GM19239 (cell line): Measurements from ENCODE around the gene TMEM250.
A peak's percentile ranks its signal among the peaks of the same experiment; 100 is the strongest.

Source experiments
- DNase-seq: peaks from one replicate; pipeline ENCODE4 v3.0.0; 2011; ENCODE audit warnings: low spot score; ENCODE audit not compliant: insufficient read length
- FAIRE-seq: peaks from 2 replicates; lab custom pipeline; 2011; peaks lifted over from hg19 to GRCh38; lab: Jason Lieb, UNC

The TMEM250 gene

DNA sequence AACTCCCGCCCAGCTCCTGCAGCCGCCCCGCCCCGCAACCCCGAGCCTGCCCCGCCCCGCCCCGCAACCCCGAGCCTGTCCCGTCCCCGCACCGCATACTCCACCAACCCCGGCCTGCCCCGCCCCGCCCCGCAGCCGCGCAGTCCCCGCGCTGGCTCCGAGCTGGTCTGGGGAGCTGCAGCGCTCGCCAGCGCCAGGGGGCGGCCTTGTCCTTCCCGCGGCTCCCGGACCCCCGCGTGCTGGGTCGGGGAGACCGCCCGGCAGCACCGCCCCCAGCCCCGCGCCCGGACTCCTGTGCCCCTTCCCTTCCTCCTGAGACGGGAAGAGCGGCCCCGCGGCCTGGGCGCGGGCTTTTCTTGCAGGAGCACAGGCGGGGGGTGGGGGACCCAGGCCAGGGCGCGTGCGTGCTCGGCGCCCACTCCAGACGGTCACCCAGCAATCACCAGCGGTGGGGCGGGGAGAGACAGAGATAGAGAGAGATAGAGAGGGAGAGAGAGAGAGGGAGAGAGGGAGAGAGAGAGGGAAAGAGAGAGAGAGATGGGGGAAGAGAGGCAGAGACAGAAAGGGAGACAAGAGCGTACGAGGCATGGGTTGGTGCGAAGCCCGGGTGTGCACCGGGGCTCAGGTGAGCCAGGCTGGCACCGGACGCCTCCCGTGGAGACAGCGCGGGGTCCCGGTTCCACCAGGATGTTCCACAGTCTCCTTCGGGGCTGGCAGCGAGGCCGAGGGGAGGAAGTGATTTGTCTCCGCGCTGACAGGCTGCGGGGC lies 14.7 kb upstream of the TMEM250 start:
- no peak for FAIRE-seq
- DNase-seq: no peak

DNA sequence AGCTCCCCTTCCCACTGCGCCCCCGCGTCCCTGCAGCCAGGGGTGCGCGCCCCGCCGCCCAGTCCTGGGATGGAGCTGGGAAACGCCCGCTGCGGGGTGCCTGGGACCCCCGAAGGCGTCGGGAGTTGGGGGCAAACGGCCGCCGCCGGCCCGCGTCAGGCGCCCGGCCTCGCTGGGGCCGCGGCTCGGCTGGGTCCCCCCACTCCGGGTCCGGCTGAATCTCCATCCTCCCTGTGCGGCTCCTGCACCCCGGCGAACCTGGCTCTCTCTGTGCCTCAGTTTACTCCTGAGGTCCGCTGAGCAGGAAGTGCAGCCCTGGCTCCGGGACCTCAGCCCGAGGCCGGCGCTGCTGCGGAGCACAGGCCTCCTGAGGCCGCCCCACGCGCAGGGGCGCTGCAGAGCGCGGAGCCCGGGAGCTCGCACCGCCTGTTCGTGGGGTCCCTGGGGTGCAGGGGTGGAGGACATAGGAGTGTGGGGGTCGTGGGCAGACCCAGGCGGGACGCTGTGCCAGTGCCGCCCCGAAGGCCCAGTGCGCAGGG lies 13.9 kb upstream of the TMEM250 start:
- no peak for FAIRE-seq

DNA sequence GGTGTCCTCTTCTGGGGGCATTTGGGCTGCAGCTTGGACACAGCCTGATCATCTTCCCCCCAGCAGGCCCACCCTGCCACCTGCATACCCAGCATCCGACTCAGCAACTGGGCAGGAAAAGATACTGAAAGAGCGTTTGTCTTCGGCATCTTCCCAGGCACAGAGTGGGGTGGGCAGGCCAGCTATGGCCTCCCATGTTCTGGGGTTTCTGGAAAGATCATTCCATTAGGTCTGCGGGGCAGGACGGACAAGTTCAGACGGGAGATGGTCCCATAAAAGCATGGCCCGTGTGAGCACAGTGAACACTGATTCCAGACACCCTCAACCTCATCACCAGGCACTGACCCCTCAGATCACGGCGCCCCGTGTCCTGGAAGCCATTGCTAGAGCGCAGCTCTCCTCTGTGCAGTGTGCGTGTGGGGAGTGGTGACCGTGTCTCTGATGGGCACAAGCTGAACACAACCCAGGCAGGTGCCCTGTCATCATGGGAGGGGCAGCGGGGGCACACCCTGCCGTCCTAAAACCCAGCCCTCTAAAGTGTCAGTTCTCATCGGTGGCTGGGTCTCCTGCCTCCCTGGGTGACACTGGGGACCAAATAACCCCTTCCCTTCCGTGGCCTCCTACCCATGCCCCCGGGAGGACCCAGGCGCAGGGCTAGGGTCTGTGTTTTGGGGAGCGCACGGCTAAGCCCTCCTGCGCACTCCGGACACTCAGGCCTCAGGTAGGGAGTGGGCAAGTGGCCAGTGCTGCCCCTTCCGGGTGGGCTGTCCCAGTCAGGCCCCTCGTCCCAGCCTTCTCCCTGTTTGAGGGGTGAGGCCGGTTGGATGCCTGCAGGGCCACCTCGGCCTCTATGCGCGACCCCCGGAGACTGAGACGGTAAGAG lies 13.2 kb upstream of the TMEM250 start:
- no peak for DNase-seq
- no peak for FAIRE-seq

More for the DNA sequence above, 13.9 kb upstream of the TMEM250 start:
- DNase-seq: no peak

DNA sequence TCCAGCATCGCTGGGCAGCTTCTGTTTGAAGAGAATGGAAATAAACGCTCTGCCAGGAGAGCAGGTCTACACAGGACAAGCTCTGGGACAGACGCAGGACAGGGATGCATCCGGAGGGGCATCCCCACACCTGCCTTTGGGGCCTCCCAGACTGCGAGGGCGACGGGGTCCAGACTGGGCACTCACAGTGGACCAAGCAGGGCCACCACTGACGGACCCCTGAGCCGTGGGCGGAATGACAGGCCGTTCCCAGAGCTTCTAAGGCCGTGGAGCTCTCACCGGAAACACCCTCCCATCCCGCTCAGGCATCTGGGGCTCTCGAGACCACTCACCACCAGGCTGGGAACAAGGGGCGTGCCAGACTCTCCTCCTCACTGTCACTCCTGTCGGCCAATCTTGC lies 10.5 kb upstream of the TMEM250 start:
- FAIRE-seq: no peak
- no peak for DNase-seq

DNA sequence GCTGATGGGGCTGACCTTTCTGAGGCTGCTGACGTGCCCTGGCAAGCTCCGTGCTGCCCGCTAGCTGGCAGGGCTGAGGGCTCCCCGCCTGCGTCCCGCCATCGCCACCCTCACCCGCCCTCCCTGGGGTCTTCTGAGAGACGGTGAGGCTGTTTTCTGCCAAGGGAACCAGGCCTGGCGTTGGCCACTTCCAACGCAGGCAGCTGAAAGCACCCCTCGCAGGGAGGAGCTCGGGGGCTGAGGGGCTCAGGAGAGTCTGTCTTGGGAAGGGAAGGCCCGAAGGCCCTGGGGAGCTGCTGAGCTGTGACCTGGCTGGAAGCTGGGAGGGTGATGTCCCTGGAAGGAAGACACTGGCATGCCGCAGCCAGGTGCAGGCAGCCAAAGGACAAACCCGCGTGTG lies 9.8 kb upstream of the TMEM250 start:
- FAIRE-seq: no peak
- no peak for DNase-seq

DNA sequence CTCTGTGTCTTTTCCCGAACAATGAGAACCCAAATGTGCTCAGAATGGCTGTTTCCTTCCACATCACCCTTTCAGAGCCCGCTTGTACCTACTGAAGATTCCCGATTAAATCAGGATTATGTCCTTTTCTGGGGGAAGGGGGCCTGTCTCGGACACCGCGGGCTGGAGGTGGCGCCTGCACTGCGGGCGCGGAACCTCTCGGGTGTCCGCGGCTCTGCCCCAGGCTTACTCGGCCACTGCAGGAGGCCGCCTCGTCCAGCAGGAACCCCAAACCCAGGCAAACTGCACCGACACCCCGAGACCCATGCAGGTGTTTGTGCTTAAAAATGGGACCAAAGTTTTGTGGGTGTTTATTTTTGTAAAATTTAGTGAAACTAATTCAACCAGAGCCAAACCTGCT lies 8.6 kb upstream of the TMEM250 start:
- no peak for FAIRE-seq
- no peak for DNase-seq

DNA sequence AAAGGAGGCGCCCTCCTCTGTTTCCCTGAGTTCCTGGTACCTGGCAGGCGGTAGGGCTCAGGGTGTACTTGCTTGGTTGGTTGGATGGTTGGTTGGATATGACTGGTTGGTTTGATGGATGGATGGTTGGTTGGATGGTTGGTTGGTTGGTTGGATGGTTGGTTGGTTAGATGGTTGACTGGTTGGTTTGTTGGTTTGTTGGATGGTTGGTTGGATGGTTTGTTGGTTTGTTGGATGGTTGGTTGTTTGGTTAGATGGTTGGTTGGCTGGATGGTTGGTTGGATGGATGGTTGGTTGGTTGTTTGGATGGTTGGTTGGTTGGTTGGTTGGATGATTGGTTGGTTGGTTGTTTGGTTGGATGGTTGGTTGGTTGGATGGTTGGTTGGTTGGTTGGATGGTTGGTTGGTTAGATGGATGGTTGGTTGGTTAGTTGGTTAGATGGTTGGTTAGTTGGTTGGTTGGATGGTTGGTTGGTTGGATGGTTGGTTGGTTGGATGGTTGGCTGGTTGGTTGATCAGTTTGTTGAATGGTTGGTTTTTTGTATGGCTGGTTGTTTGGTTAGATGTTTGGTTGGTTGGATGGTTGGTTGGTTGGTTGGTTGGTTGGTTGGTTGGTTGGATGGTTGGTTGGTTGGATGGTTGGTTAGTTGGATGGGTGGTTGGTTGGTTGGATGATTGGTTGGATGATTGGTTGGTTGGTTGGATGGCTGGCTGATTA lies 6.5 kb upstream of the TMEM250 start:
- DNase-seq (no peak), FAIRE-seq (no peak)

DNA sequence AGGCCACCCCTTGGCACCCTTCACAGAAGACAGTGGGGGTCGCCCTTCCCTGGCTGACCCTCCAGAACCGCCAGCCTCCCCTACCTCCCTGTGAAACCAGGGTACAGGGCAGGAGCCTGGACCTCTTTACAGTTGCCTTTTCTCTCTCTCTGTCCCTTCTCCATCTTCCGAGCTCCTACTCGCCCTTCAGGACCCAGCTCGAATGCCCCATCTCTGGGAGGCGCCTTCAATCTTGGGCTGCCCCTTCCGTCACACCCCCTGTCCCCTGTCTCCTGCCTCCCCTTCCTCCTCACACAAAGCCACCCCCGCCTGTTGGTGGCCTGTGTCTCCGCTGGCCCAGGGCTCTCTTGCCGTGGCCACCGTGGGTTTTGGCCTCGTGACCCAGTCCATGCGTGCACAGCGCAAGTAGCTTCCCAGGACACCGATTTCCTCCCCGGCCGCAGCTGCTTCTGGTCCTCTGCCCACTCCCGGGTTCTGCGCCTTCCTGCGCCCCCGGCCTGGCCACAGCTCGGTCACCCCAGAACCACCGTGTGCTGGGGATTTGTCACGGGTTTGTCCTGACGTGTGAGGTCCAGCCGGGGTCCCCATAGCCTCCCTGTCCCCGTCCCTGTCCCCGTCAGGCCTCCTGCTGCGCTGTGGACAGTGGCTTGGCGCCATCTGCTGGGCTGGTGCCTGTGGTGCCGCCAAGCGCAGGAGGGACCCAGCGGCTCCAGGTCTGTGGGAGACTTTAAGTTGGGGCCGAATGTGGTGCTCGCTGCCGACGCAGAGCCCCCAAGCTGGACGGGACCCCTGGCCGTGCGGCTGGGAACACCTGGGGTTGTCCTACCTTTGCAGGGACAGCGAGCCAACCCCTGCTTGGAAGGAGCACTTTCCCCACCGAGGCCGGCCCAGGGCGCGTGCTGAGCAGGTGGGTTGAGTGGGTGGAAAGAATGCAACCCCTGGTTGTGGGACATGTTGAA lies 4.0 kb upstream of the TMEM250 start:
- FAIRE-seq (peak; percentile 21), DNase-seq (peak; percentile 87)

DNA sequence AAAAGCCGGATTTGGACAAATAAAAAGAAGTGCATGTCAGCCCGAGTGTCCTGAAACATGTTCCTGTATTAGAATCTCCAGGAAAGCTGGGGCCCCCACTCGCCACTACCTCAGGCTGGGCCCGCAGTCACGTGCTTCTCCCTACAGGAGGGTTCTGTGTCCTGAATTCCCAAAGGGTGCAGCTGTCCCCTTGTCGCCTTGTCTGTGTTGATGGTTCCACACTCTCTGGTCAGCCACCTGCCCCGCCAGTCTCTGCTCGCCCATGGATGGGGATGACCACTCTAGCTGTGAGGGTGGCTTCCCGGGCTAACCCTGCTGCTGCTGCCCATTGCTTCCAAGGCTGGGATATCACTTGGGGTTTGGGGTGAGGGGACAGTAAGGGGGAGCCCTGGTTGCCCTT lies 3.1 kb upstream of the TMEM250 start:
- DNase-seq (no peak), FAIRE-seq (no peak)

DNA sequence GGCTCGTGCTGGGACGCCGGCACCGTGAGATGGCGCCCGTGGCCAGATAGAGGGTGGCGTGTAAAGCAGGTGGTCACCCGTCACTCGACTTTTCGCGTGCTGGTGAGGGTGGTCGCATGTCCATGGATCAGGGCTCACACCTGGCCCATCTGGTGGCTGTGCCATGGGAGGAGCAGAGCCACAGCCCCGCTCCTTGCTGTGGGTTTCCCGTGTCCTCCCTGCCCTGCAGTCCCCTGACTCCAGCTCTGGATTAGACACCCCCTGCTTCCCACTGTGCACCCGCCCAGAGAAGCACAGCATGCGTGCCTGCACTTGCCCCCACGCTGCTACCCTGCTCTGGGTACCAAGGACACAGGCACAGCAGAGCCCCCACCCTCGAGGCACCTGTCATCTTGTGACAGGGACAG lies 1.8 kb upstream of the TMEM250 start:
- no peak for FAIRE-seq

DNA sequence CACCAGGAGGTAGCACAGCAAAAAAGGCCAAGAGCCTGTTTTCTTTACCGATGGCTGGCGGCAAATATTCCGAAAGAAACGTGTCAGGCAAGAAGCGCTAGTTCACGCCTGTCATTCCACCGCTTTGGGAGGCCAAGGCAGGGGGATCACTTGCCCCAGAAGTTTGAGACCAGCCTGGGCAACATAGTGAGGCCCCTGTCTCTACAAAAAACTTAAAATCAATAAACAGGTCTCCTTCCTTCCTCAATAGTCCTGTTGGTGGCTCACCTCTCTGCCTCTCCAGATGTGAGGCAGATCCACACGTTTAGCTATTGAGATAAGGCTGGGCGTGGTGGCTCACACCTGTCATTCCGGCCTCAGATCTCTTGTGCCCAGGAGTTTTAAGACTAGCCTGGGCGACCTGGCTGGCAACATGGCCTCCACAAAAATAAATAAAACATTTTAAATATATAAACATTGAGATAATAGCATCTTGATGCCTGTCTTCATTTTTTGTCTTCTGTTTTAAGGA lies 1.3 kb upstream of the TMEM250 start:
- no peak for DNase-seq
- FAIRE-seq: no peak

More for the DNA sequence above, 1.8 kb upstream of the TMEM250 start:
- DNase-seq: no peak

DNA sequence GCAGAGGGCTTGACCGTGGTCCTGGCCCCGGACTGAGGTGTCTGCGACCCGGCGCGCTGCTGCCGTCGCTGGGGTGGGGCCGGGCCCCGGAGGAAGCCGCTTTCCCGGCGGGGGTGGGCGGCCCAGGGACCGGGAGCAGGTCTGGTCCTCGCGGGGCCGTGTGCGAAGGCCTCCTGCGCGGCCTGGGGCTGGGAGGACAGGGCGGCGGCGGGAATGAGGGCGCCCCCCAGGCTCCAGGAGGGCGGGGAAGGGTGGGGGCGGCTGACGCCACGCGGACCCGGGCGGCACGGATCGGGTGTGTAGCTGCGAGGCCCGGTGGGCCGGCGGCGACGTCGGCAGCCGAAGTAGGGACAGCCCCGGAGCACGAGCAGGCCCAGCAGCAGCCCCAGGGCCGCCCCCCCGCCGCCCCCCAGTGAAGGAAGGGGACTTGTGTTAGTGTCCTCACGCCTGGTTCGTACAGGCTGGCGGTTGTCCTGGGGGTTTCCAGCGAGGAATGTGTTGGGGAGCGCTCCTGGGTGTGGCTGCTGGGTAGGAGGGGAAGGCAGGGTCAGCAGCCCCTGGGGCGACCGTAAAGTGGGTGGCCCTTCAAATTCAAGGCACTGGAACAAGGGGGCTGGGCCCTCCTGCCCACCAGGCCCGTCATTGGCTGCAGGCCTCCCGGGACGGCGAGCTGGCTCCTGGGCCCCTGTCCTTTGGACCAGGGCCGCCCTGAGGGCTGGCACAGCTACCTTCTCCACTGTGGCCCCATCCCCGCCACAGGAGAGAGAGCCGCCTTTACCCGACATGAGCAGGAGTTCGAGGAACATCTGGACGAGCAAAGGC lies 597 bp upstream of the TMEM250 start:
- FAIRE-seq (peak; percentile 21), DNase-seq (no peak)

DNA sequence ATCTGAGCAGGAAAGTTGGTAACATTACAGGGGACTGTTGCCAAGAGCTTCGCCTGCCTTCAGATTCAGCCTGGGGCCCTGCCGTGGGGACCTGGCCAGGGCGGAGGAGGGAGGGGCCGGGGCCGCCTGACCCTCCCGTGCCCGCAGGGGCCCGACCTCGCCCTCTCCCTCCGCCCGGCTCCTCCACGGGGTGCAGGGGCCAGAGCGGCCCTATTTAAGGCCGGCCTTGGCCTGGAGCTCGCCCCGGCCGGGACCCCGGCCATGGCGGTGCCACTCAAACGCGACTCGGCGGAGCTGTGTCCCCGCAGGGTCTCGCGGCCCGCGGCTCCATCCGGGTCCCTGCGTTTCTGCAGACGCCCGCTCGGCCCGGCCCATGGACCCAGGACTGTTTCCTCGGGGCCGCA lies 757 bp downstream of the TMEM250 start:
- FAIRE-seq: no peak
- no peak for DNase-seq

DNA sequence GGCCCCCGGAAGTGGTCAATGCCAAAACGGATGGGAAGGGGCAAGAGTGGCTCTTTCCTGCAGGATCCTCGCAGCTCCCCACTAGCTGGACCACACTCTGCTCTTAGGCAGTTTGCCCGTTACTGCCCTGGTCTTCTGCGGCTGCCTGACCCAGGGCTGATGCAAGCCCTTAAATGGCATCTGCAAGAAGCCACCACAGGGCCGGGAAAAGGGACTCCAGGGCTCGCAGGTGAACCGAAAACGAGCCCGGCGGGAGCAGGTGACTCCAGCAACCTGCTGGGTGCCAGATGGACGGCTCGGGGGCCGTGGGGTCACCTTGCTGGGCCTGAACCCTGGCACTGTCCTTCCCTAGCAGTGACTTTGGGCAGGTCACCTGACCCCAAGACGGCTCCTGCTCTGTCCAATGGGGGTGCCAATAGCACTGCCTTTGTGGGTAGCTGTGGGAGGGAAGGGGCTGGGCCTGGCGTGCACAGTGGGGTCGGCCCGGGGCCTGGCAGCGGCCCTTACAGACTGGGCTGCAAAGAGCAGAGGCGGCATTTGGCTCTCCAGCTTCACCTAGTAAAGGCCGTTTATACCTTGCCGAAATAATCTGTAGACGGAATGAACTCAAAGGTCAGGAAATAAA lies 1.3 kb downstream of the TMEM250 start:
- FAIRE-seq (peak; percentile 84), DNase-seq (no peak)

DNA sequence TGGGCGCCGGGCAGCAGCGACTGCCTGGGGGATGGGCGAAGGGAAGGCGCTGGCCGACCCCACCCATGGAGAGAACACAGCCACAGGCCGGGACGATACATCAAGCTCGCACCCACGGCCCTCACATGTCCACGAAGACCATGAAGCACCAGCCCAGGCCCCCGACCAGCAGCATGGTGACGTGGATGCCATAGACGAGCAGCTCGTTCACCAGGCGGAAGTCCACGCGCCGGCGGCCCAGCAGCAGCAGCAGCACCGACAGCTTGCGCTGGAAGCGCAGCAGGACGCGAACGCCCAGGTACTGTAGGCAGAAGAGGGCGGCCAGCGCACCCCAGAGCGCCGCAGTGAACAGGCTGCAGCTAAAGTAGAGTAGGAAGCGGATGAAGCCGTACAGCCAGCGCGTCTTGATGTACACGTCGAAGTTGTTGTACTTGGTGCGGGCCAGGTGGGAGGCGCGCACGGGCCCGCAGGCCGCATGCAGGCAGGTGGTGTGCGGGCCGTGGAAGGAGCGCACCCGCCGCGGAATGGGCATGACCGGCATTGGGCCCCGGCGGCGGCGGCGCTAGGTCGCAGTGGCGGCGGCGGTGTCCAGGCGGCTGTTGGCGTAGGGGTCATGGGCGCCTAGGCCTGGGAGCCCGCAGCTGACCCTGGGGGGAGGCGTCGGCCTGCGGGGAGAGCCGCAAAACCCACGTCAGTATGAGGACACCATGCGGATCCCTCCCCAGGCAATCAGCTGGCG lies 2.1 kb downstream of the TMEM250 start:
- DNase-seq: no peak

DNA sequence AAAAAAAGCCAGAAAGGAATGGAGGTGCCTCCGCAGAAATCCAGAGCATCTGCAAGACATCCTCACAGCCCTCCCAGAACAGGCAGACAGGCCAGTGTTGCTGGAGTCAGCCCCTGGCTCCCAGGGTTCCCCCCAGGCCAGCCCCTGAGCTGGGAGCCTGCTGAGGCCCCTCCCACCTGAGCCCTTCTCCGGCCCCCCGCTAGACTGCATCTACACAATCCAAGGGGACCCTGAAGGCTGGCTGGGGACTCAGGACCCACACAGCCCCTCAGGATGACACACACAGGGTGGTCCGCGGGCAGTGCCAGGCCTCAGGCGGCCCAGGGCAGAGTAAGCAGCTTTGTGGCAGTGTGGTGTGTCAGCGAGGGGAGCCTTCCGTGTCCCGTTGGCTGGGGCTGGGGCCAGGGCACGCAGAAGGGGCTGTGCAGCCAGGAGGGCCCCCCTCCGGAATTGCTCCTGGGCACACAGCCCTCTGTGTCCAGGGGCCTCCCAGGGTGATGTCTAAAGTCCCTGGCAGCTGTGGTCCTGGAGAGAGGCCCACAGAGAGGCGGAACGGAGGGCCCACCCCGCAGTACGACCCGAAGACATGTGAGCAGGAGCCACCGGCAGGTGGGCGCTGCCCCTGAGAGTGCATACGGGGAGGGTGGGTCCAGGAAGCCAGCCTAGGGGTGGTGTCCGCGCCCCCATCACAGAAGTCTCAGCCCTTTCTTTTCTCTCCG lies 2.9 kb downstream of the TMEM250 start:
- FAIRE-seq (no peak), DNase-seq (no peak)

More for the DNA sequence above, 2.1 kb downstream of the TMEM250 start:
- no peak for FAIRE-seq

DNA sequence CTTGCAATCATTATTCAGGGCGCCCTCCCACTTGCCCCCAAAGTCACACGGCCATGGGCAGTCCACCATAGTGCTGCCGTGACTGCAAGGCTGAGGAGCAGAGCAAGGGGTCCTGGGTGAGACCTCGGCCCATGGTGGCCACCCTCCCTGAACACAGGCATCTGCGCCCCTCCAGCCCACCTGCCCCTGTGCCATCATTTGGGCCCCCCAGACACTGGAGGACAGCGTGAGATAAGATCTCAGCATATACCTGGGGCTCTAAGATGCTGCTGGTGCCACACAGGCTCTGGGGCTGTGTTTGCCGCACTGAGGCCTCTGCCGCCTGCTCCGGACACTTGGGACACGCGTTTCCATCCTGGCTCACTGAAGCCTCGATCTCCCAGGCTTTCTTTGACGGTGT lies 3.5 kb downstream of the TMEM250 start:
- FAIRE-seq (no peak), DNase-seq (no peak)
